GM12865 (cell line): ENCODE measurements around the gene CDRT15.

Experiments used
- DNase-seq: peaks from one replicate; pipeline ENCODE4 v3.0.0; 2010; ENCODE audit warnings: low read depth
- H3K4me3 ChIP-seq: 2 replicates; pipeline ENCODE4 v1.5.1; 2011; ENCODE audit warnings: mild to moderate bottlenecking, low read depth, low read length, control low read depth
- TF ChIP-seq, protein P1 (sequence below): IDR thresholded peaks from 2 replicates; pipeline ENCODE4 v1.5.1; 2011; ENCODE audit warnings: low read length, control low read depth, low read depth, inconsistent platforms; ENCODE audit not compliant: insufficient read depth; ENCODE audit errors: missing control alignments

Gene CDRT15

DNA sequence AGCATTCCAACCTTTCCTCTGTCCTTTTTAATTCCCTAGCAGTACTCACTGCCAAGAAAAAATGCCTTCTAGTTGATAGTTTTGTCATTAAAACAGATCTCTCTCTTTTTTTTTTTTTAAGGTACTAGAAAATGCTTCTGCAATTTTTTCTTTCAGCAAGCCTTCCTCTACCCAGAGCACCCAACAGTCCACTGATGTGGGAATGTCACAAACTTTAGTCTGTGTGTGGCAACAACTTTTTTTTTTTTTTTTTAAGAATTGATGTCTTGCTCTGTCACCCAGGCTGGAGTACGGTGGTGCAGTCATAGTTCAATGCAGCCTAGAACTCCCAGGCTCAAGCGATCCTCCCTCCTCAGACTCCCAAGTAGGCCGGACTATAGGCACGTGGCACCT lies 34.7 kb downstream of the CDRT15 start:
- DNase-seq: no peak
- no peak overlapping the region for H3K4me3 ChIP-seq
- TF ChIP-seq, protein P1, sequence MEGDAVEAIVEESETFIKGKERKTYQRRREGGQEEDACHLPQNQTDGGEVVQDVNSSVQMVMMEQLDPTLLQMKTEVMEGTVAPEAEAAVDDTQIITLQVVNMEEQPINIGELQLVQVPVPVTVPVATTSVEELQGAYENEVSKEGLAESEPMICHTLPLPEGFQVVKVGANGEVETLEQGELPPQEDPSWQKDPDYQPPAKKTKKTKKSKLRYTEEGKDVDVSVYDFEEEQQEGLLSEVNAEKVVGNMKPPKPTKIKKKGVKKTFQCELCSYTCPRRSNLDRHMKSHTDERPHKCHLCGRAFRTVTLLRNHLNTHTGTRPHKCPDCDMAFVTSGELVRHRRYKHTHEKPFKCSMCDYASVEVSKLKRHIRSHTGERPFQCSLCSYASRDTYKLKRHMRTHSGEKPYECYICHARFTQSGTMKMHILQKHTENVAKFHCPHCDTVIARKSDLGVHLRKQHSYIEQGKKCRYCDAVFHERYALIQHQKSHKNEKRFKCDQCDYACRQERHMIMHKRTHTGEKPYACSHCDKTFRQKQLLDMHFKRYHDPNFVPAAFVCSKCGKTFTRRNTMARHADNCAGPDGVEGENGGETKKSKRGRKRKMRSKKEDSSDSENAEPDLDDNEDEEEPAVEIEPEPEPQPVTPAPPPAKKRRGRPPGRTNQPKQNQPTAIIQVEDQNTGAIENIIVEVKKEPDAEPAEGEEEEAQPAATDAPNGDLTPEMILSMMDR: no peak

DNA sequence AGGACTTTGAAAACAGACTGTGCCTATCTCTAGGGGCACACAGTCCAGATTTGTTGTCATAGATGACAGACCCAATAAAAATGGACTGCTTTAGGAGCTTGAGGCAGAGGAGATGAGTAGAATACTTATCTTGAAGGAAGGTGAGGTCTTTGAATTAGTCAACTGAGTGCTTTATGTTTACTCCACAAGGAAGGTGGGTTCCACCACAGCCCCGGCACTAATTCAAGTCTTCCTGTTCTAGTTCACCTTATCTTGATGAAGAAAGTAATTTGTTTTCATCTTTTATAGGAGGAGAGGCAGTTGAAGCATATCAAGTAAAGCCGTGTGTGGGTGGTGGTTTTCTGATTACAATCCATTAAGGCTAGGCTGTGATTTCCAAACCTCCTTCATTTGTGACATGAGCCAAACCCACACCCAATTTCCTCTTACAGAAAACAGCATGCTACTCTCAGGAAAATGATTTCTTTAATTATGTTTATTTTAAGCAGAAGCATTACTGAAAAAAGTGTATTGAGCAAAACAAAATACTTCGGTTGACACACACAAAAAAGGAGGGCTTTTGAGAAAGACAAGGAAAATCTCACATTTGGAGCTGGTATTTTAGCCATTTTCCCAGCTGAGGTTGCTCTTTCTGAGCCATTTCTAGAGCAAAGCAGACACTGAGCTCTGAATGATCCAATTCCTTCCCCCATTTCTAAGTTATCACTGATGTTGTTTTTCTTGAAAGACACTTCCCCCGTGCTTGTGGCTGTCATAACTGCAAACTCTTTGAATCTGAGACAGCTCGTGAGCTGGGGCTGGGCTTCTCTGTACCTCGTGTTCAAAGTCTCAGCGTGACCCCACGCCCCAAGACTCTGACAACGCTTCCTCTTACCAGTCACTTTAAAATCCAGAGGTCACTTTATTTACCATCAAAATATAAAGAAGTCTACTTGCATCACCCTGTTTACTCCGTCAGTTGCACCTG lies 35.4 kb downstream of the CDRT15 start:
- TF ChIP-seq, protein P1: no peak
- H3K4me3 ChIP-seq: no peak overlapping the region
- DNase-seq: no peak

DNA sequence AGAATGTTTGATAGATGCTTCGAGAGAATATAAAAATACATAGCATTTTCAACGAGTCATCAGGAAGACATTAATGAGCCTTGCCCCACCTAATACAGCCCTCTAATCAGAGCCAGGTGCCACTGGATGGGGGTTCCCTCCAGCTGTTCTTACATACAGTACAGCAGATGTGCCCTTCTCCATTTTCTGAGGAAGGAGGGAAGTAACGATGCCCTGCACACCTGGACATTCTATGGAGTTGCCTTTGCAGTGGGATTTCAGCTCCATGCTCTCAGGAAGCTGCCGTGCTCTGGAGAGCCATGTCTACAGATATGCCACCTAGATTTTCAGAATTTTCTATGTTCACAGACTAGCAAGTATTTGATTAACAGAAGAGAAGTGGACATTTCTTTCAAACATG lies 36.3 kb downstream of the CDRT15 start:
- H3K4me3 ChIP-seq: no peak overlapping the region
- no peak for DNase-seq
- TF ChIP-seq, protein P1: no peak

DNA sequence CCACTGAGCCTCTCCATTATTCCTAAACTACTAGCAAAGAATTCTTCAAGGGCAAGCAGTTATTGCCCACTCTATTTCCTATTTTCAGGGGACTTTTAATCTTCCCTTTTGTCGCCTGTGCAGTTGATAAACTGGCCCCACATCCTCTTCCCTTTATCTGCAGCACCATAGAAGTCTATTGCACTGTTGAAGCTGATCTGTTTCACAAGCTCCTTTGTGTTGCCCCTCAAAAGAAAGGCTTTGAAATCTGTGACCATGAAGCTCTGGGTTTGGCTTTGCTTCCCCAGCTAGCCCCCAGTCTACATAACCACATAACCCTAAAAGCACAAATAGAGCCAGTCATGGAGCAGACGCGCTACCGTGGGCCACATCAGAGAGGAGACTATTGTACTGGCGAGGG lies 37.1 kb downstream of the CDRT15 start:
- TF ChIP-seq, protein P1: no peak
- H3K4me3 ChIP-seq: no peak overlapping the region
- DNase-seq: no peak

DNA sequence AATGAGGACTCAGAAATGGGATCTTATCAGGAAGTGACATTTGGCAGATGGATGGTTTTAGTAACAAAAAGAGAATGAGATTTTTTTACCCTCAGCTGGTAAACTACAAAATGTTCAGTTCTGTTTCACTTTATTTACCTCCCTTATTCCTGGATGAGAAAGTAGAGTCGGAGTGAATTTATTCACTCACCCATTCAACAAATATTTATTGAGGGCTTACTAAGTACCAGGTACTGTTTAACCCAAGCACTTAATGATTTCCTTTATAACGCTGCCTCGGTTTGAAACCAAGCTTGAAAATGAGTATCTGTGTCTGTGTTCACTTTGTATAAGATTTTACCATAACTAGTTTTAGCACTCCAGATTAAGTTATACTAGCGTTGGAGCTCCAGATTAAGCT lies 38.1 kb downstream of the CDRT15 start:
- TF ChIP-seq, protein P1: no peak
- H3K4me3 ChIP-seq: no peak overlapping the region
- DNase-seq: no peak

DNA sequence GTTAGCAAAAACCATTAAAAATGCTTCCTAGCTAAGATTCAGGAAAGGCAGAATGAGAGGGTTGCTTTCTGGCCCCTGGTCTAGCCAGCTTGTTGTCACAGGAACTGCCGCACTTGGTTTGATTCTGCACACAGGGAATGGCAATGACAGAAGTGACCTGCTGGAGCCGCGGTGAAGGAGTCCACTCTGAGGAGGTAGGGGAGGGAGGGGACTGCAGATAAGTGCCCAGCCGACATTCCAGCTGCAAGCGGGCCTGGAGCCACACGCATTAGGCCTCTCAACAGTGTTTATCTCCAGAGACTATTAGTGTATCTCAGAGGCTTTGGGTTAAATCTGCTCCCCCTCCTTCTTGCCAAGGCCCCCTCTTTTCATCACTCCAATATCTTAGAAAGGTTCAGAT lies 38.6 kb downstream of the CDRT15 start:
- TF ChIP-seq, protein P1: no peak
- H3K4me3 ChIP-seq: no peak overlapping the region
- DNase-seq: no peak

DNA sequence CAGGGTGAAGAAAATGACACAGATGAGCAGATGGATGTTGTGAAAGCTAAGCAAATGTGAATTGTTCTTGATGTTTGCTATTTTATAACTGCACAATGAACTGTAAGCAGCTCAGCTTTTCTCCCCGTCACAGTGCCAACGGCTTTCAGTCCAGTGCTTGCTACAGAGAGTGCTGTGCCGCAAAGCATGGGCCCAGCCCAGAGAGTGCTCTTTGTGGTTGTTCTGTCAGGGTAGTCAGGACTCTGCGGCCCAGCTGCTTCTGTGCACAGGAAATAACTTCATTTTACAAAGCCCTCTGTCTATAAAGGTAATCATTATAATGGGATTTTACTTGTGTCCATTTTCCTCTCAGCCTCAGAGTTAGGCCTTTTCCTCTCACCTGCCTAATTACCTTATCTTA lies 39.1 kb downstream of the CDRT15 start:
- no peak overlapping the region for H3K4me3 ChIP-seq
- no peak for DNase-seq
- TF ChIP-seq, protein P1: no peak
